ENCODE results near the gene PCNX1. TPM values are rescaled to one million over a fixed set of nuclear protein-coding genes. Genes with fewer than 3 reads are reported as not detected.
A peak's percentile ranks its signal among the peaks of the same experiment; 100 is the strongest.
"Not testable (repeated sequence)": the region's sequence is repeated elsewhere in the genome, so short reads cannot be mapped to it uniquely, and the experiment has no call there.

PCNX1 gene
- total RNA-seq, 1 experiment from 2014 or later = 7.7 TPM

- peak; percentile 18 for DNase-seq (ENCODE audit: low read depth)
- in situ Hi-C loops (cut with HindIII; ENCODE audit: low pct_unique_long_range_greater_than_20kb, low sequenced_read_pairs) = no loop called here
These were observed 1.0 kb downstream of the PCNX1 start for GRCh38 chr14:70907996-70908934.

DNA sequence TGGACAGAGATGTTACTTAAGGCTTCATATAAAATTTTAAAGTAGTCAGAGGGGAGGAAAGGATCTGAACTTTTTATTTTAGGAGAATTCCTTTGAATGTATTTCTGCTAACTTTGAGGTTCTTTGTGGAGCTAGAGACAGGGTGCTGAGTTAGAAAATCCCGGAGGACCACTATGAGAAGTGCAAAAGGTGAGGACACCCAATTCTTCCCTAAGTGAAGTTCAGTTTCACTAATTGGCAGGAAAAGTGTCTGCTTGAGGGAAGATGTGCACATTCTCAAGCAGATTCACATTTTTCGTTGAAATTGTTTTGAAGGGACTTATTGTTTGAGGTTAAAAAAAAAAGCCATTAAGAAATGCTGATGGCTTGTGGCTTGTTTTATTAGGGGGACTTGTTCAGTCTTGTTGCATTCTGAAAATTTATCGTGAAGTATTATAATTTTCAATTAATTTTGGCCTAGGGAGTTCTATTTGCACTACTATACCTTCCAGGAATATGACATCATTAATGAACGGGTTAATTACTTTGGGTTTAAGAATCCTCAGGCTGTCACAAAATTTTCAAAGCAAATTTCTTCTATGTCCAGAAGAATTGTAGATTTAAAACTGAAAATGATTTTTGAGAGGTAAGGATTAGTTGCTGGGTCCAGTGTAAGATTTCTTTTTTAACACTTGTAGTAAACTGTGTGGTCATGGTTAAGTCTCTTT is 1.8 kb downstream of the PCNX1 start:
- DNase-seq (ENCODE audit: low read depth) = no peak
- in situ Hi-C loops (cut with HindIII; ENCODE audit: low pct_unique_long_range_greater_than_20kb, low sequenced_read_pairs) = no loop called here

GRCh38 chr14:70909733-70910614 is 2.7 kb downstream of the PCNX1 start:
- DNase-seq (ENCODE audit: low read depth) = no peak
- in situ Hi-C loops (cut with HindIII; ENCODE audit: low pct_unique_long_range_greater_than_20kb, low sequenced_read_pairs) = no loop called here

DNA sequence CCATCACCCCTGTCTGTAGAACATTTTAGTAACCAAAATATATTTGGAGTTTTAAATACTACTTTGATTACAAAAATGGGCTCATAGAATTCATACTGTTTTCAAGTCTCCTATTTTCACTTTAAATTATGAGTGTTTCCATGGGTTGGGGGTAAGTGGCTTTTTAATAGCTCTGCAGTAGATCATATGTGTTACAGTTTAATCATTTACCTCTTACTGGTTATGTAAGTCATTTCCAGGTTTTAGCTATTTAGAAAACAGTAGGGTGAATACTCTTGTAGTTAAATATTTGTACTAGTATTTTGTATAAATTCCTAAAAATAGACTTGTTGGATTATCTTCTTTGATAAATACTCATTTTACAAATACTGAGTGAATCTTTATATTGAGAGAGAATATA is 8.2 kb downstream of the PCNX1 start:
- DNase-seq (ENCODE audit: low read depth) = no peak
- in situ Hi-C loops (cut with HindIII; ENCODE audit: low pct_unique_long_range_greater_than_20kb, low sequenced_read_pairs) = no loop called here

GRCh38 chr14:70916300-70916699 is 9.0 kb downstream of the PCNX1 start:
- DNase-seq (ENCODE audit: low read depth) = no peak
- in situ Hi-C loops (cut with HindIII; ENCODE audit: low pct_unique_long_range_greater_than_20kb, low sequenced_read_pairs) = no loop called here

DNA sequence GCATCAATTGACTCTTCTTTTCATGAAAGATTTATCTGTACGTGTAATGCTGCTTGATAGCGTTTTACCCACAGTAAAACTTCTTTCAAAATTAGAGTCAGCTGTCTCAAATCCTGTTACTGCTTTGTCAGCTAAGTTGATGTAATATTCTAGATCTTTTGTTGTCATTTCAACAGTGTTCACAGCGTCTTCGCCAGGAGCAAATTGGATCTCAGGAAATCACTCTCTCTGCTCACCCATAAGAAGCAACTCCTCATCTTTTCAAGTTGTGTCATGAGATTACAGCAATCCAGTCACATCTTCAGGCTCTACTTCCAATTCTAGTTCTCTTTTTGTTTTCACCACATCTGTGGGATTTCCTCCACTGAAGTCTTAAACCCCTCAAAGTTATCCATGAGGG is 9.5 kb downstream of the PCNX1 start:
- no peak for DNase-seq (ENCODE audit: low read depth)
- in situ Hi-C loops (cut with HindIII; ENCODE audit: low pct_unique_long_range_greater_than_20kb, low sequenced_read_pairs) = no loop called here

- in situ Hi-C loops (cut with HindIII; ENCODE audit: low pct_unique_long_range_greater_than_20kb, low sequenced_read_pairs) = no loop called here
- no peak for DNase-seq (ENCODE audit: low read depth)
These were observed 10.4 kb downstream of the PCNX1 start for GRCh38 chr14:70917633-70918032.

DNA sequence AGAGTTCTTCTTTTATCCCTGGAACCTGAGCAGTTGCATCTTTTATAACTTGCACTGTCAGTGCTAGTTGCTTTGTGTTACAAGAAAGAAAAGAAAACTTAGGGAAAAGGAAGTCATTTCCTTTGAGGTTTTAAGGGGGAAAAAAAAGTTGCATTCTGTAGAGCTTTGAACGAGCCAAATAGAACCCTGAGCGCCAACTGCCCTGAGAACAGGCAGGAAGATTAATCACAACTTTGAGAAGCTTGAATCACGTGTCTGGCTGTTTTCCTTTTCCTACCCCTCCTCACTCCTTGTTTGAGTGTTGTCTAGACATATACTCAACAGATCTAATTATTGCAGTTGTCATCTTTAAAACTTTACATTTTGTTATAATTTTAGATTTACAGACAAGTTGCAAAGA is 12.5 kb downstream of the PCNX1 start:
- in situ Hi-C loops (cut with HindIII; ENCODE audit: low pct_unique_long_range_greater_than_20kb, low sequenced_read_pairs) = no loop called here
- no peak for DNase-seq (ENCODE audit: low read depth)

- in situ Hi-C loops (cut with HindIII; ENCODE audit: low pct_unique_long_range_greater_than_20kb, low sequenced_read_pairs) = no loop called here
- DNase-seq (ENCODE audit: low read depth) = no peak
These were observed 13.3 kb downstream of the PCNX1 start for GRCh38 chr14:70920608-70921007.

DNA sequence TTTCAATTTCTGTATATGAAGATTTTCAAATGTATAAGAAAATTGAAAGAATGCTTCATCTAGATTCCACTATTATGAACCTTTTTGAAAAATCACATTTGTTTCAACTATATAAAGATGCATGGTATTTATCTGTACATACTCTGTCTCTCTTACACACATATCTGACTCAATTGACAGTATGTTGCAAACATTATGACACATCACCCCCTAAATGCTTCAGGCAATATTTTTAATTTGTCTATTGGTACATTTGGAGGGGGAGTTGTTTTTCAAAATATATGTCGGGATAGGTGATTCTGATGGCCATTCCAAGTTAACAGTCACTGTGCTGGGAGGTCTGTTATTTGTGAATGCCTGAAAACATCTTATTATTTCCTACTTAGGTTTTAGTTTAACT is 14.4 kb downstream of the PCNX1 start:
- in situ Hi-C loops (cut with HindIII; ENCODE audit: low pct_unique_long_range_greater_than_20kb, low sequenced_read_pairs) = no loop called here
- DNase-seq (ENCODE audit: low read depth) = no peak

GRCh38 chr14:70924521-70924920 is 17.3 kb downstream of the PCNX1 start:
- DNase-seq (ENCODE audit: low read depth) = no peak
- in situ Hi-C loops (cut with HindIII; ENCODE audit: low pct_unique_long_range_greater_than_20kb, low sequenced_read_pairs) = no loop called here

GRCh38 chr14:70926235-70926830 is 19.1 kb downstream of the PCNX1 start:
- DNase-seq (ENCODE audit: low read depth) = no peak
- in situ Hi-C loops (cut with HindIII; ENCODE audit: low pct_unique_long_range_greater_than_20kb, low sequenced_read_pairs) = no loop called here

DNA sequence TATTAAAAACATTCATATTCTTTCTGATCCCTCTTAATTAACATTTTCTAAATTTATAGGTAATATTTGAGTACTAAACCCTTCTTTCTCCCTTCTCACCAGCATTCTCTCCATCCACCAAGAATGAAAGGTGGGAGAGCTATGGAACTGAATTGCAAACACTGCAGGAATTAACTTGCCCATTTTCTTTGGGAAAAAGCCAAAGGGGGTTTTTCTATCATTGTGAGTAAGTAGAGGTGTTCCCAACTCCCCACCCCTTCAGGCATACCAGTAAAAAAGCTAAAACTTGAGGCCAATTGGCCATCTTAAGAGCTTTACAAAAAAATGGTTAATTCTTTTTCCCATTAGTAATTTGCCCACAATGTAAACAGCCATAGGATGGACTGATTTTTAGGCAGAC is 23.7 kb downstream of the PCNX1 start:
- in situ Hi-C loops (cut with HindIII; ENCODE audit: low pct_unique_long_range_greater_than_20kb, low sequenced_read_pairs) = no loop called here
- DNase-seq (ENCODE audit: low read depth) = no peak

DNA sequence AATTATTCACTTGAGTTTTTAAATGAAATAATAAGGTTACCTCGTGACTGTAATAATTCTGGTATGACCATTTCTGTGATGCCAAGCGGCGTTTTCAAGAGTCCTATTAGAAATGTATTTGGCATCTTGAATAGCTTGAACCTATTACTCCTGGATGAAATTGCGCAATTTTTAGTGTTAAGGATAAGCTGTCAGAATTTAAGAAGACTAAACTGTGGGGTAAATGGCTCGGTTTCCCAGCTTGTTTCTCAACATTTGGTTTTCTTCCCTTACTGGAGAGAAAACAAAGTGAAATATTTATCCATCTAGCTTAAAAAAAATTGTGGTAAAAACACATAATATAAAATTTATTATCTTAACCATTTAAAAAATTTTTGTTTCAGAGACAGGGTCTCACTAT is 26.8 kb downstream of the PCNX1 start:
- no peak for DNase-seq (ENCODE audit: low read depth)
- in situ Hi-C loops (cut with HindIII; ENCODE audit: low pct_unique_long_range_greater_than_20kb, low sequenced_read_pairs) = no loop called here

DNA sequence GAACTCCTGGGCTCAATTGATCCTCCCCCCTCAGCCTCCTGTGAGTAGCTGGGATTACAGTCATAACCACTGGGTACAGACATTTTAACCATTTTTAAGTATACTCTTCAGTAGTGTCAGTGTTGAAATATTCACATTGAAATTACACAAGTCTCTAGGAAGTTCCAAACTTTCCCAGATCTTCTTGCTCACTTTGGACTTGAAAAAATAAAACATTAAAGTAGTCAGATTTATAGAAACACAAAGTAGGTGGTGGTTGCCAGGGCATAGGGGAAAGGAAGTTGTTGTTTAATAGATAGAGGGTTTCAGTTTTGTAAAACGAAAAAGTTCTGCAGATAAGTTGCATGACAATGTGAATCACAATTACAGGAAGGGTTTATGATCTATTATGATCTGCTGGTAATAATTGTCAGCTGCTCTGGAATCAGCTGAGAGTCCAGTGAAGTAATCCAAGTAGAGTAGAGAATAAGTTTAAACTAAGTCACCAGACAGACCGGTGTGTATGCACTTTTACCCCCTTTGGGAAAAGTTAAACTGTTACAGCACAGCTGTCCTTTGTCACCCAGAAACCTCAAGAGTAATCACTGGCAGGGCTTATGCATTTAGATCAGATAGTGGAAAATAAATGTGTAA is 27.4 kb downstream of the PCNX1 start:
- DNase-seq (ENCODE audit: low read depth) = no peak
- in situ Hi-C loops (cut with HindIII; ENCODE audit: low pct_unique_long_range_greater_than_20kb, low sequenced_read_pairs) = no loop called here

- in situ Hi-C loops (cut with HindIII; ENCODE audit: low pct_unique_long_range_greater_than_20kb, low sequenced_read_pairs) = no loop called here
- DNase-seq (ENCODE audit: low read depth) = no peak
These were observed 27.9 kb downstream of the PCNX1 start for GRCh38 chr14:70935135-70935534.

DNA sequence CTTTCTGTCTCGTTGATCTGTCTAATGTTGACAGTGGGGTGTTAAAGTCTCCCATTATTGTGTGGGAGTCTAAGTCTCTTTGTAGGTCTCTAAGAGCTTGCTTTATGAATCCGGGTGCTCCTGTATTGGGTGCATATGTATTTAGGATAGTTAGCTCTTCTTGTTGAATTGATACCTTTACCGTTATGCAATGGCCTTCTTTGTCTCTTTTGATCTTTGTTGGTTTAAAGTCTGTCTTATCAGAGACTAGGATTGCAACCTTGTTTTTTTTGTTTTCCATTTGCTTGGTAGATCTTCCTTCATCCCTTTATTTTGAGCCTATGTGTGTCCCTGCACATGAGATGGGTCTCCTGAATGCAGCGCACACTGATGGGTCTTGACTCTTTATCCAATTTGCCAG is 32.4 kb downstream of the PCNX1 start:
- in situ Hi-C loops (cut with HindIII; ENCODE audit: low pct_unique_long_range_greater_than_20kb, low sequenced_read_pairs); DNase-seq (ENCODE audit: low read depth): not testable (repeated sequence)
